CD4-positive, alpha-beta T cell treated with Interleukin-15 for 4 hours (primary cell): ENCODE results near the gene TMEM250.
A peak's percentile ranks its signal among the peaks of the same experiment; 100 is the strongest.

Source experiments
- DNase-seq: peaks from one replicate; pipeline ENCODE4 v3.0.0-alpha.2; 2020; ENCODE audit warnings: low spot score

Gene TMEM250

DNA sequence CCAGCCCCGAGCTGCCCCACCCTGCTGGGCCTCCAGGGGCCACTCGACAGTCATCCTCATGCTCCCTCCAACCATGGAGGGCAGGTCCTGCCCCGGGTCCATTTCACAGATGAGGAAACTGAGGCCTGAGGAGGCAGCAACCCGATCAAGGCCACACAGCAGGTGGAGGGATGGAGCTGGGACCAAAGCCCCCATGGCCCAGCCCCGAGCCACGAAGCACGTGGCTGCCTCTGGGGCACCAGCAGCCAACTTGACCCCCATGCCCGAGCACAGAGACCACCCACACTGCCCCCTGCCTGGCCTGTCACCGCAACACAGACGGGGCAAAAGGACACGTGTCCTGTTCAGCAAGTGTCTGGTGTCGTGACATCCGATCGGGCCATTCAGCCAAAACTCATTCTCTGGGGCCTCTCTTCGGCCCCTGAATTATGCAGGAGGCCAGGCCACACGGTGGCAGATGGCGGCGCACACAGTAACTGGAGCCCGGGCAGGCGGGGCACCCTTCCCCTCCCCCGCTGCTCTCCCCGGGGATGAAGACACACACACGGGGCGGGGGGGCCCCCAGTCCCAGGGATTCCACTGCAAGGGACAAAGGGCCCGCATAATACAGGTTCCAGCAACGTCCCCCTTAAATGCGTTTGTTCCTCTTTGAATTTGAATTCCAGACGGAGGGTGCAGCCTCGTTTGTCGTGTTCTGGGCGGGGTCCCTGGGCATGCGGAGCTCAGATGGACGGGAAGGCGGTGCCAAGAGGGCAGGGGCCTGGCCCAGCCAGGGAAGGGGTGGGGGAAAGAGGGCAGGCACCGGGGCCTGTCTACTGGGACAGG, 29.4 kb upstream of the TMEM250 start:
- no peak for DNase-seq

DNA sequence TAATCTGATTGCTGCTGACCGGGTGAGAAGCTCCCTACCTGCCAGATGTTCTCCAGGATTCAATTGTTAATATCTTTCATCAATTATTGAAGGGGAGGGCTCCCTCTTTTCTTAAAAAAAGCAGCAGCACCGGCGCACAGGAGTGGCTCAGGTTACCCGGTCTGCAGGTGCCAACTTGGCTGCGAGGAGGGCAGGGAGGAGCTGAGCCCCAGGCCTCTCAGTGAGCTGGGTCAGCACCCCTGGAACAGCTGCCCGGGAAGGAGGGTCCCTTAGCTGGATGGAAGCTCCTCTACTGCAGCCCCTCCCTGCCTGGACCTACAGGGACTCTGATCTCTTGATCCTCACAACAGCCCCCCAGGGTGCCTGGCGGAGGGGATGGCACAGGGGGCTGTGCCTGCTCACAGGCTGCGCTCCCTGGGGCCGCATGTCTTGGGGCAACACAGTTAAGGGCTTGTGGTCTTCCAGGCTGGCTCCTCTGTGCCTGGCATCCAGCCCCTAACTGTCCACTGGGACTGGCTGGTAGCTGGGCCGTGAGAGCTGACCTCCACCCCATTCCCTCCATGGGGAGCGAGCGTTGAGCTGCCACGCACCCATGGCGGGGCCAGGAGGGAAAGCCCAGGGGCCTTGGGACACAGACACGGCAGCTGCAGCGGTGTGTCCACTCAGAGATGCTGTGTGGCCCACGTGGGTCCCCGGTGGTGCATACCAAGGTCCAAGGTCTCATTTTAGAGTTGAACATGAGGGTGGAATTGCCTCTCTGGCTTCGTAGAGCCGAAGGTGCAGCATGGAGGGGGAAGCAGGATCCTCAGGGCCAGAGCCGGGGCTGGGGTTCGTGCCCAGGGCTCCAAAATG, 28.6 kb upstream of the TMEM250 start:
- no peak for DNase-seq

DNA sequence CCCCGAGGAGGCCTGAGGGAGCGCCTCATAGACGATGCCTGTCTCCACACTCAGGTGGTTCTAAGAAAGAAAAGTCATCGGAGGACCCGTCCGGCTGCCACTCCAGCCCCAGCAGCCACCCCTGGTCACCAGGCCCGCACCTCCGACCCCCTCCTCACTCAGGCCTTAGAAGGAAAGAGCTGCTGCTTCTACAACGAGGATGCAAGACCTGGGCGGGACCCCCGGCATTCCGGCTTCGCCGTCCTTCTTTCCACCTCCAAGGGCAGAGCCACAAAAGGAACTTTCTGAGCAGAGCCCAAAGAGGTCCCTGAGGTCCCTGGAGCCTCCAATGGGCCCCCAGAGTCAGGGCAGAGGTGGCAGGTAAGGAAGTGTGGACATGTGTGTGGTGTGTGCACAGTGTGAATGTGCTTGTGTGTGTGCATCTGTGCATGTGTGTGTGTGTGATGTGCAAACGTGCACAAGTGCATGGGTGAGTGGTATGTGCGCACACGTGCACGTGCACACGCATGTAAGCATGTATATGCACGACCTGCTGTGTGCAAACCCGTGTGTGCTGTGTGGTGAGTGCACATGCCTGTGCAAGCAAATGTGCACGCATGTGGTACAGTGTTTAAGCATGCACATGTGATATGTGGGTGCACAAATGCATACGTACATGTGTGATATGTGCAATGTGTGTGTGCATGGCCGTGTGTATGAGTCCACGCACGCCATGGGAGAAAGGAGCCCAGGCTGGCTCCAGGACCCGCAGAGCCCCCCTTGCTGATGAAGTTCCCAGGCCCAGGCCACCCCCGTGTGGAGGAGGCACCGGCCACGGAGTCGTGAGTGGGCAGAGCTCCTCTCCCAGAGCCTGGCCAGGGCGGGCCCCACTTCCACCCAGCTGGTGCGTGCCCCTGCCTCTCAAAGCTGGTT, 27.7 kb upstream of the TMEM250 start:
- DNase-seq = no peak

DNA sequence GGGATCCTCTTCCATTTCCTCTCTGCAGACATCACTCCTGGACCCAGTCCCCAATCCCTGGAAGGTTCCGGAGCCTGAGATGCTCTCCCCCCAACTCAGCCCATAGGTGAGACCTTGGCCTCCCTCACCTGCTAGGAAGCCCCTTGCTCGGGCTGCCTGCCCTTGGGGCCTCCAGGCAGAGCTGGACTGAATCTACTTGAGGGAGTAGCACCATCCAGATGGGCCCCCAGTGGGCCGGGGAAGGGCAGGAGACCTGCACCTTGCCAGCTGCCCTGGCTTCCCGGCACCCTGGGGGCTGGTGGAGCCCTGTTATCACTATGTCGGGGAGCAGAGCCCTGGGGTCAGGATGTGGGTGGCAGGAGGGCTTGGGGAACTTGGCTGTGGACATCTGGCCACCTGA, 26.9 kb upstream of the TMEM250 start:
- DNase-seq = no peak

DNA sequence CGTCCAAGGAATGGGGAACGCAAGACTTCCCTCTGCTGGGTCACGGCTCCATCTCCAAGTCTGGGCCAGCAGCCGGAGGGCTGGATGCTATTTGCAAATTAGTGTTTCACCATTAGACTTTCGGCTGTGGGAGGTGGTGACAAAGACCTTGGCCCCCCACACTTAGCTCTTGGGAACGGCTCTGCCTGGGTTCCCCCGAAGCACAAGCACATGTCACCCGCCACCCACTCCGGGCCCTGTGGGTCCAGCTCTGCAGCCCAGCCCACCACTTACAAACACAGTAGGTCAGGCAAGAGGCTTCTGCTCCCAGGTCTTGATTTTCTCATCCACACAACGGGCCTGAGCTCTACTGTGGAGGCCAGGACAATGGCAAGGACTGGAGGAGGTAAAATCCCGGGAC, 25.8 kb upstream of the TMEM250 start:
- no peak for DNase-seq

DNA sequence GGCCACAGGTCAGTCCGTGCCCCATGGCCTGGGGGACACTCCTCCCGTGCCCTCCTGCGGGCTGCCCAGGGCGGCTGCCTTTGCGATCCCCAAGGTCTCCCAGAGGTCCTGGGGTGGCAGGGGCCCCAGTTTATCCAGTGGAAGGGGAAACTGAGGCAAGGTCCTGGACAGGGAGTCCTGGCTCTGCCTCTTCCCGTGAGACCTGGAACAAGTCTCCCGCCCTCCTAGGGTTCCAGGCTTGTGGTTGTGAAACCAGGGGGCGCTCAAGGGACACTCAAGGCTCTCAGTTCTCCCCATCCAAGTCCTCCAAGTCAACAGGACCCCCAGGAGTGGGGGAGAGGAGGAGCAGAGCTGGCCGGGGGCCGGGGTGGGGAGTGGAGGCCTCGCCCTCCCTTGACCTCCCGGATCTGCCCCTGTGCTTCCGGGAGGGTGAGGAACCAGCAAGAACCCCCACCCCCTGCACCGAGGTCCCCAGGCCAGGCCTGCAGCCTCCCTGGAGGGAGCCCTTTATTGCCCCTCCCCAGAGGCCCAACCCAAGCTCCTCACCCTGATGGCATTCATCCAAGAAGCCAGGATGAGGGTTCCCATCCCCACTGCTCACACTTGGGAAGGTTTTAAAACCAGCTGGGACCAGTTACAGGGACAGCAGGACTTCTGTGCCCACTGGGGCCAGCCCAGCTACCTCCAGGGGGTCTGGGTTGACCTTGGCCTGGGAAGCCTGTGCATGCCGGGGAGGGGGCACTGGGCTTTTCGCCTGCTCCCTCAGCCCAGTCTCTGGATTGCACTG, 24.7 kb upstream of the TMEM250 start:
- no peak for DNase-seq

DNA sequence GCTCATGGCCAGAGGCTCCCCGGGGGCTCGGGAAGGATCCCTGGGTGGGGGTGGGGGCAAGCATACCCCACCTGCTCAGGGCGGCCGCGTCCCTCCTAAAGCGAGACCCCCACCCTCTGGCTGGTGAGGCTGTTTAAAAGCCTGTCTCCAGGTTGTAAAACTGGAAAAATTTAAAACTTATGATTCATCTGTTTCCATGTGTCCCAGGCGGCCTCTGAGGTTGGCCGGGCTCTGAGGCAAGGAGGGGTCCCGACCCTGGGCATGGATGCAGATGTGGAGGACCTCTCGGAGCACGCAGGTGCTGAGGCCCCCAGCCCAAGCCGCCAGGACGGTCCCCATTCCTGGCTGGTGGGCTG, 24.2 kb upstream of the TMEM250 start:
- DNase-seq = no peak

DNA sequence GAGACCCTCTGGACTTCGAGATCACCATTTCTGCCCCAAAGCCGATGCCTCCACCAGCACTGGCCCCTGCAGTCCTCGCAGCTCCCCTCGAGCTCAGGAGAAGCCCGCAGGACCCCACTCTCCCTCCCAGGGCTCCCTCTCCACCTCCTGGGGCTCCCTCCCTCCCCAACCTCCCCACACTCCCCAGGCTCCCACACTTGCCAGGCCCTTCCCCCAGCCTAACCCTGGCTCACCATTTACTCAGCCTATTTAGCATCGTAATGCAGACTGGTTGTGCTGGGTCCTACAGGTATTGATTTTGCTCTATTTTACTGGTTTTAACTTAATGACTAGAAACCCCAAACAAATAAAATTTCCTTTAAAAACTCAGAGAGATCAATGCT, 23.7 kb upstream of the TMEM250 start:
- no peak for DNase-seq

DNA sequence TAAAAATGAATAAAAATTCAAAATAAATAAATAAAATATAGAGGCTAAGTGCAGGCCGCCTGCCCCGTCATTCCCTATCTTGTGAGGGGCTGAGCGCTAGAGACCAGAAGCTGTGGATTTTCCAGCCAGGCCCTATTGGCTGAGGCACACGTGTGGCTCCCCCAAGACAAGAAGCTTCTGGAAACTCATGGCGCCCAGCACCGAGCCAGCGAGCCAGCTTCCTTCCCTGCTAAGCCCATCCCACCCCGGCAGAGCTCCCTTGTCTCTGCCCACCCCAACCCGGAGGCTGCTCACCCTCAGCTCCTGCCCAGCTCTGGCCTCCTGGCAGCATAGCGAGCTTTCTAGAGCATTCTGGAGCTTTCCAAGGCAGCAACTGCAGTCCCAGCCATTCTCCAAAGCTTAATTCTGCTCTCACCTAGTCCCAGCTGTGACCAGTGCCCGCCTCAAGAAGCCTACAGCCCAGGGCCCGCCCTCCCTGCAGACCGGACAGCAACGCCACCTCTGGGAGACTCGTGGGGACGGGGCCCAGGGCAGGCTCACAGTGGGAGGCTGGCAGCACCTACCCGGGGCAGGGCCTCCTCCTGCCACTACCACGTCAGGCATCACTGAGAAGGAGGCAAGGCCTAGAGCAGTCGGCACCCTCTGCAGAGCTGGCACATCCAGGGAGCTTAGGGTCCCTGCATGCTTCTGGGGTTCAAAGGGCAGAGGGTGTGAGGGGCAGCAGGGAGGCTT, 23.2 kb upstream of the TMEM250 start:
- no peak for DNase-seq

DNA sequence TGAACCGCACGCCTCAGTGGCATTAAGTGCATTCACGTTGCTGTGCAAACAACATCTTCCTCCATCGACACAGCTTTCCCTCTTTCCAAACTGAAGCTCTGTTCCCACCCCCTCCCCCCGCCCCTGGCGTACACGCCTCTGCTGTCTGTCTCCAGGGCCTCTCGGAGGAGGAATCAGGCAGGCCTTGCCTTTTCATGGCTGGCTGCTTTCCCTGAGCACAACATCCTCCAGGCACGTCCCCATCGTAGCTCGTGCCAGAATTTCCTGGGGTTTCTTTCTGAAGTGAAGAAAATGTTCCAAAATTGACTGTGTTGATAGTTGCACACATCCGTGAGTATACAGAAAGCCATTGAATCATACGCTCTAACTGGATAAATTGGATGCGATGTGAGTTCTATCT, 22.3 kb upstream of the TMEM250 start:
- DNase-seq = no peak

DNA sequence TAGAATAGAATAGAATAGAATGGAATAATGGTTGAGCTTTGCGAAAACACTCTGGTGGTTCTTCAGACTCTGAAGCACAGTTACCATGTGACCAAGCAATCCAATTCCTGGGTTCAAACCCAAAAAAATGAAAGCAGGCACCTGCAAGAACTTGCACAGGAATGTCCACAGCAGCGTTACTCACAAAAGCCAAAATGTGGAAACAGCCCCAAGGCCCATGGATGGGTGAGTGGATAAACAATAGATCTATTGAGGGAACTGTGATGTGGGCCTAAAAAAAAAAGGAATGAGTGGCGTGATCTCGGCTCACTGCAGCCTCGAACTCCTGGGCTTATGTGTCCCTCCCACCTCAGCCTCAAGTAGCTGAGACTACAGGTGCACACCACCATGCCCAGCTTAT, 21.4 kb upstream of the TMEM250 start:
- DNase-seq = no peak

DNA sequence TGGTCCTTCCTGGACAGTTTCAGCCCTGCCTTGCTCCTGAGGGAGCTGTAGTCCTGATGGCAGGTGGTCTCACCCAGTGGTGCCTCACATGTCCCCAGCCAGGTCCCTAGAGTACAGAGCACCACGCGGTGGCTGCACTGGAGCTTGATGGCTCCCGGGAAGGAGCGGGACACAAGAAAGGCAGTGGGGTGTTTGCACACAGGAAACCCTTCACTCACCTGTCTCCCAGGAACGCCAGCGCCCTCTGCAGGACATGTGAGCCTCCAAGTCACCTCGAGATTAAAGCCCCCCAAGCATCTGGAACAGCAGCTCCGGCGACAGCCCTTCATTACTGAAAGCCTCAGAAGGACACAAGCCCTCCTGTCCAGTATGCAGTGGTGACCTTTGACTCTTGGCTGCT, 19.9 kb upstream of the TMEM250 start:
- peak; percentile 25 for DNase-seq

DNA sequence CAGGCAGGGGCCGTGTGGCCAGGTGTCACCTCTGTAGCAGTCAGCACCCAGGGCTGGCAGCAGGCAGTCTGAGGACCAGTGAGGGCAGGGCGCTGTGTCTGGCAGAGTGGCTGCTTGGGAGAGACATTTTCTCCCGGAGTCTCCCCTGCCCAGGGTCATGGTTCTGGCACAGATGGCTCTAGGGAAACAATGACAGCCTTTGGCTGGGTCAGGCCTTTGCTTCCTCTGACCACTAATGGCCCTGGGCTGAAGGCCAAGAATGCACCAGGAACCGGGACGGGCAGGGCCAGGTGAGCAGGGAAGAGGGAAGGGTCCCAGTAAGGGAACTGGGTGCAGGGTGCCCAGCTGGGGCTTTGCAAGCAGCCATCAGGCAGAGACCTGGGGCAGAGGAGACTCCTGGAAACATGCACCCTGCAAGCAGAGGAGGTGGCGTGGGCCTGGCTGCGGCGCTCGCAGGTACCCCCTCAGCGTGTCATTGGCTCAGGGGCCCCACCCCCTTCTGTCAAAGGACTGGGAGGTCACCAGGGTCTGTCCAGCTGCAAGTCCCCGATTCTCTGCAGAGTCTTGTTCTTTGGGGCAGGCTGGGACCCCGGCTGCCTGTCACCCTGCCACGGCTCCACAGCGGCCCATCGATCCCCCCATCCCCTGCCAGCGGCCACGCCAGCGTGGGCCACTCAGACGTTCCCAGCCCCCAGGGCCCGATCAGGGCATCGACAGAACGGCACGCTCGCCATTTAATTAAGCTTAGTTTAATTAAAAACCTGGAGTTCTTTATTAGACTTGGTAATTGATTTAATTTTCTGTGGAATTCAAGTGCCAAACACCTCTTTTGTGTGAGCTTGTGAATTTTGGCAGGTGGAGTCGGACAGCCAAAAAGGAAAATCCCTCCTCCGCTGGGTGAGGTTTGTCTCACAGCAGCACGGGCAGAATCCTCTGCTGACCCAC, 18.9 kb upstream of the TMEM250 start:
- no peak for DNase-seq

DNA sequence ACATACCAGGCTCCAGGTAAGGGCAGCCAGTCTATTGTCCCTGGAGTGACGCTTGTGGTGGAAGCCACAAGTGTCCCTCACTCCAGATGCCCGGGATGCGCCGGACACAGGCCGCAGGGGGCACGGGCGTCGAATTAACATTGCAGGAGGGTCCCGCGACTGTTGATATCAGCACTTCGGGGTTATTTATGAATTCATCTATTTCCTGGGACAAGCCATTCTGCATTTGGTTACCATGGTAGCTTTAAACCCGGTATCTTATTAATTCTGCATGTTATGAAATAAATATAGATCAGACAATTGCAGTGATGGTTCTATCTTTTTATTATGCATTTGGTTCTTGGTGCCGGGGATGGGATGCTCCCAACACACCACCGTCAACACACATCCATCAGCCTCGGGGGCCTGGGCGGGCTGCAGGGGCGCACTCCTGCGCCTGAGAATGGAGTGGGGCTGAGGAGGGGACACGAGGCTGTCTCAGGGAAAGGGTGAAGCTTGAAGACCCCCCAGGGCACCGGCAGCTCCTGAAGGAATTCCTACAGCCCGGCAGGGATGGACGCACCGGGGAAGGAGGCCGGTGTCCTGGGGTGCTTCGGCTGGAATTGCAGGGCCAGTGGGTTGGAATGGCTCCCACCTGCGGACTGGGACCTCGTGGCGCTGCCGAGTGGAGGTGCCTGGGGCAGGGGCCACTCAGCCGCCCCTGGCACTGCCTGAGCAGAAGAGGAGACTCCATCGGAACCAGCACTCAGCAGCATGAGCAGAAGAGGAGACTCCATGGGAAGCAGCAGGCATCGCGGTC, 17.7 kb upstream of the TMEM250 start:
- no peak for DNase-seq

DNA sequence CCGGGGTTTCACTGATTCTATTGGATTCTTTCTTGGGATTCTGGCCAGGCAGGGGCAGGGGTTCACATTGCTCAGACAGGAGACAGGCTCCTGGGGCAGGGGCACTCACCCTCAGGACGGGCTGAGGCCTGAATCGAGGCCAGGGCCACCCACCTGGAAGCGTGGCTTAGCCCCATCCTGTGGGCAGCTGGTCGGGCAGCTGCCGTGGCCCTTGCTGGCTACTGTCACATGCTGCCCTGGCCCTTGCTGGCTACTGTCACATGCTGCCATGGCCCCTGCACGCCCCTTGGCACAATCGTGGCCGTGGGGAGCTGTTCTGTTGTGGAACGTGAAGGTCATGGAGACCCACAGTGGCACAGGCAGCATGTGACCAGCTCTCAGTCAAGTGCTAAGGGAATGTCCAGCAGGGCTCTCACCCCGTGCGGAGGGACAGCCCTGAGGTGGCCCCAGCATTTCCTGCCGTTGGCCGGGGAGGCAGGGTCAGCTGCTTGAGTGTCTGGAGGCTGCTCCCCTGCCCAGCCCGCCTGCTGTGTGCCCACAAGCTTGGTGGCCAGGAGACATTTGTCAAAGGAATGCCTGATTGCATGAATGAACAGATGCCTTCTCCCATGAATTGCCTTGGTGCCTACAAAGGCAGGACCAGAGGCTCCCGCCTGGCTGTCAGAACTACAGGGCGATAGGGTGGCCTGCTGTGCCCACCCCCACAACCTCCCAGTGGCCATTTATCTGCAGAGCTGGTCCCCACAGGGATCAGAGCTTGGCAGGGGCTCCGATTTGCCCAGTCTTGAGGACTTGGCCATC, 16.9 kb upstream of the TMEM250 start:
- DNase-seq = no peak

DNA sequence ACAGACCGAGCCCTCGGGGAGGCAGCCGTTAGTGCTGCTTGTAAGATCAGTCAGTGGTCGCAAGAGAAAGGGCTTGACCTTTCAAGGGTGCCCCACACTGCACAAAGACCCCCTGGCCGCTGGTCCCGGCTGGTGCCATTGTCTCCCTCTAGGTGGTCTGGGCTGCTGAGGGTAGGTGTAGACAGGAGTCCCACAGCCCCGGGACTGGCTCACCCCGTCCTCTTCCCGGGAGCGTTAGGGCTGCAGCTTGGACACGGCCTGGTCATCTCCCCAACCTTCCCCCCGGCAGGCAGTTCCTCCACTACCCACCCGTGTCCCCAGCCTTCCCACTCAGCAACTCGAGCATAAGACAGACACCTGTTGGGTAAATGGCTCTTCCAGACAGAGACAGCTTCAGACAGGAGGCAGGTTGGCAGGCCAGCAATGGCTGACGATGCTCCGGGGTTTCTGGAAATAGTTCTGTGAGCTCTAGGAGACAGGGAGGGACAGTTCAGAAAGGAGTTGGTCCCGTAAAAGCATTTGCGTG, 15.3 kb upstream of the TMEM250 start:
- no peak for DNase-seq

DNA sequence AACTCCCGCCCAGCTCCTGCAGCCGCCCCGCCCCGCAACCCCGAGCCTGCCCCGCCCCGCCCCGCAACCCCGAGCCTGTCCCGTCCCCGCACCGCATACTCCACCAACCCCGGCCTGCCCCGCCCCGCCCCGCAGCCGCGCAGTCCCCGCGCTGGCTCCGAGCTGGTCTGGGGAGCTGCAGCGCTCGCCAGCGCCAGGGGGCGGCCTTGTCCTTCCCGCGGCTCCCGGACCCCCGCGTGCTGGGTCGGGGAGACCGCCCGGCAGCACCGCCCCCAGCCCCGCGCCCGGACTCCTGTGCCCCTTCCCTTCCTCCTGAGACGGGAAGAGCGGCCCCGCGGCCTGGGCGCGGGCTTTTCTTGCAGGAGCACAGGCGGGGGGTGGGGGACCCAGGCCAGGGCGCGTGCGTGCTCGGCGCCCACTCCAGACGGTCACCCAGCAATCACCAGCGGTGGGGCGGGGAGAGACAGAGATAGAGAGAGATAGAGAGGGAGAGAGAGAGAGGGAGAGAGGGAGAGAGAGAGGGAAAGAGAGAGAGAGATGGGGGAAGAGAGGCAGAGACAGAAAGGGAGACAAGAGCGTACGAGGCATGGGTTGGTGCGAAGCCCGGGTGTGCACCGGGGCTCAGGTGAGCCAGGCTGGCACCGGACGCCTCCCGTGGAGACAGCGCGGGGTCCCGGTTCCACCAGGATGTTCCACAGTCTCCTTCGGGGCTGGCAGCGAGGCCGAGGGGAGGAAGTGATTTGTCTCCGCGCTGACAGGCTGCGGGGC, 14.7 kb upstream of the TMEM250 start:
- no peak for DNase-seq
